Transverse colon (tissue), 4 donors: ENCODE measurements around the gene LY6G6C. TPM values are rescaled to one million over a fixed set of nuclear protein-coding genes. Genes with fewer than 3 reads are reported as not detected.

ENCODE experiments used
- DNase-seq: peaks from one replicate; pipeline ENCODE4 v3.0.0-alpha.2; 2019
- H3K27ac ChIP-seq, 4 donors: fragments of 200-600 bp; sonication (generic); 2 replicates each; pipeline ENCODE4 v1.5.1; 2016 to 2018; ENCODE audit warnings: inconsistent platforms in 4 of 4
- H3K27me3 ChIP-seq: fragments of 200-600 bp; sonication (generic); 2 replicates; pipeline ENCODE4 v1.5.1; 2017; ENCODE audit warnings: inconsistent platforms
- H3K36me3 ChIP-seq, 4 donors: fragments of 200-600 bp; sonication (generic); 2 replicates each; pipeline ENCODE4 v1.5.1; 2017 to 2019; ENCODE audit warnings: inconsistent platforms in 4 of 4
- H3K4me1 ChIP-seq, 4 donors: fragments of 200-600 bp; sonication (generic); 2 replicates each; pipeline ENCODE4 v1.5.1; 2017 to 2020; ENCODE audit warnings: inconsistent platforms in 4 of 4
- H3K4me3 ChIP-seq, 4 donors: fragments of 200-600 bp; sonication (generic); 1 replicate in 1 of 4; 2 replicates in 3 of 4; pipeline versions ENCODE4 v1.5.1 to v1.6.1; 2017 to 2019; ENCODE audit warnings: inconsistent platforms in 4 of 4
- H3K9me3 ChIP-seq, 2 donors: fragments of 200-600 bp; sonication (generic); 2 replicates each; pipeline ENCODE4 v1.5.1; 2017 to 2019; ENCODE audit warnings: inconsistent platforms in 2 of 2
- CTCF ChIP-seq, 5 experiments: fragments of 200-600 bp in 3 of 5; fragments of 450-650 bp in 2 of 5; sonication (generic) in 3 of 5; IDR thresholded peaks; 1 replicate in 2 of 5; 2 replicates in 3 of 5; pipeline ENCODE4 v1.5.1; 2016 to 2017; ENCODE audit warnings: antibody characterized with exemption in 5 of 5, inconsistent platforms in 3 of 5, mild to moderate bottlenecking in 2 of 5, moderate library complexity in 1 of 5
- EP300 ChIP-seq: sonication (generic); formaldehyde crosslinking; IDR thresholded peaks from one replicate; pipeline ENCODE4 v1.6.1; 2017; ENCODE audit warnings: antibody characterized with exemption, low read depth
- POLR2A ChIP-seq: fragments of 450-650 bp; IDR thresholded peaks from one replicate; pipeline ENCODE4 v1.6.1; 2016; ENCODE audit warnings: antibody characterized with exemption, mild to moderate bottlenecking, moderate library complexity
- POLR2AphosphoS5 ChIP-seq, 3 donors: sonication (generic); formaldehyde crosslinking; IDR thresholded peaks; one replicate each; pipeline ENCODE4 v1.6.1; 2016; ENCODE audit warnings: antibody characterized with exemption in 3 of 3
- WGBS, 2 donors: methylation state at CpG; one replicate each; pipeline ENCODE4 v1.1.5; 2018; ENCODE audit warnings: low coverage in 1 of 2; 5-methylcytosine and 5-hydroxymethylcytosine counted together
- in situ Hi-C, 4 donors: fragments of 200-750 bp; cut with MboI; loops; one replicate each; pipeline versions ENCODE4 v1.15.0 to v1.15.1; 2017; ENCODE audit warnings: low sequenced_read_pairs in 3 of 4, low pct_ligation_motif_present in 1 of 4, low pct_unique_long_range_greater_than_20kb in 1 of 4
- intact Hi-C: fragments of 100-400 bp; cut with DNase I; formaldehyde crosslinking; loops from one replicate; pipeline ENCODE4 v1.15.1; 2023; ENCODE audit warnings: low total_unique reads
- total RNA-seq, 4 donors: library from RNA; depleted of rRNA; stranded (reverse); fragments of >200 nt; gene quantifications; one replicate each; pipeline ENCODE4 v1.1.0, GENCODE V29; 2016

LY6G6C gene
- not detected for total RNA-seq

GRCh38 chr6:31721351-31722020 is at the start of gene LY6G6C:
TSS of gene LY6G6C (minus strand) at chr6:31721746. CDS start at chr6:31721679, 67 bp downstream.
- 78 to 82% methylated on average over 2 to 4 of the region's 4 CpGs for WGBS, 2 donors
- no peaks in the 10 kb centered on the region for H3K27me3 ChIP-seq
- TF ChIP-seq EP300: no peak
- no peak for TF ChIP-seq POLR2AphosphoS5 (IDR thresholded peaks at IDR 0.05)
- TF ChIP-seq POLR2A: no peak
- TF ChIP-seq CTCF (IDR thresholded peaks at IDR 0.05): no peak
- in situ Hi-C loops (no loop called here), intact Hi-C loops (no loop called here)
- H3K9me3 ChIP-seq: no peaks in the 10 kb centered on the region
- DNase-seq: no peak
- H3K4me3 ChIP-seq: no peak within 1 kb of the TSS
- H3K36me3 ChIP-seq: no peaks in the 10 kb centered on the region
- peaks cover 0 to 24% (median 19%) of the 10 kb centered on the region in 4 donors for H3K4me1 ChIP-seq
- H3K27ac ChIP-seq: no peak within 1 kb of the TSS

GRCh38 chr6:31770860-31771259 is 49.3 kb upstream of the LY6G6C start:
- no peaks in the 10 kb centered on the region for H3K36me3 ChIP-seq
- peaks cover 8 to 30% (median 17%) of the 10 kb centered on the region in 4 donors for H3K4me1 ChIP-seq
- H3K9me3 ChIP-seq: no peaks in the 10 kb centered on the region
- H3K4me3 ChIP-seq: no peak overlapping the region
- peak overlapping the region; percentile 76 to 83 (median 78) for H3K27ac ChIP-seq
- intact Hi-C loops (no loop called here), in situ Hi-C loops (no loop called here)
- DNase-seq: no peak
- no peaks in the 10 kb centered on the region for H3K27me3 ChIP-seq
- no peak for TF ChIP-seq EP300
- TF ChIP-seq POLR2A: no peak
- no peak for TF ChIP-seq POLR2AphosphoS5 (IDR thresholded peaks at IDR 0.05)
- no peak for TF ChIP-seq CTCF (IDR thresholded peaks at IDR 0.05)
- WGBS, 2 donors: 47 to 73% methylated on average over 1 to 2 of the region's 2 CpGs

- Histone ChIP-seq H3K4me1 (peaks cover under 1 to 21% (median 9%) of the 10 kb centered on the region in 4 donors), H3K27me3 (no peaks in the 10 kb centered on the region), H3K9me3 (no peaks in the 10 kb centered on the region), H3K4me3 (no peak overlapping the region), H3K36me3 (no peaks in the 10 kb centered on the region), H3K27ac (peak overlapping the region; percentile 76 to 83 (median 78))
- in situ Hi-C loops: loop anchor here in 2 of 4 donors (5.0 to 10.0 kb wide), 2 partner anchors 83 to 85 kb away; partner anchors contain the start of gene LY6G5C (in 1 of the 2)
- WGBS, 2 donors: 7 to 52% methylated on average over 3 to 12 of the region's 12 CpGs
- DNase-seq: peak; percentile 94
- TF ChIP-seq CTCF (IDR thresholded peaks at IDR 0.05) (peak; percentile 83 to 95 (median 90)), POLR2AphosphoS5 (IDR thresholded peaks at IDR 0.05) (peak in 1 of 3 donors; percentile 2), EP300 (no peak), POLR2A (no peak)
- intact Hi-C loops: no loop called here
Measured at GRCh38 chr6:31769684-31770371, 48.3 kb upstream of the LY6G6C start.
